Adipocyte (in vitro differentiated cells): ENCODE results near the gene LRBA.
A peak's percentile ranks its signal among the peaks of the same experiment; 100 is the strongest.

Source experiments
- DNase-seq: peaks from one replicate; pipeline ENCODE4 v3.0.0-alpha.2; 2015; ENCODE audit warnings: low read depth
- H3K27me3 ChIP-seq: replicated peaks from 2 replicates; pipeline ENCODE4 v1.7.0; 2013; ENCODE audit warnings: mild to moderate bottlenecking, low read length, moderate library complexity; ENCODE audit not compliant: control insufficient read depth, insufficient read depth
- H3K36me3 ChIP-seq: 2 replicates; pipeline ENCODE4 v1.7.0; 2013; ENCODE audit warnings: low read length, mild to moderate bottlenecking, moderate library complexity; ENCODE audit not compliant: control insufficient read depth, insufficient read depth, severe bottlenecking
- H3K4me1 ChIP-seq: 2 replicates; pipeline ENCODE4 v1.7.0; 2013; ENCODE audit warnings: mild to moderate bottlenecking, low read length, moderate library complexity; ENCODE audit not compliant: control insufficient read depth, insufficient read depth
- H3K4me3 ChIP-seq: 2 replicates; pipeline ENCODE4 v1.7.0; 2013; ENCODE audit warnings: mild to moderate bottlenecking, low read length, moderate library complexity
- H3K9ac ChIP-seq: 2 replicates; pipeline ENCODE4 v1.7.0; 2013; ENCODE audit warnings: mild to moderate bottlenecking, low read length, moderate library complexity
- H3K9me3 ChIP-seq: 2 replicates; pipeline ENCODE4 v1.7.0; 2013; ENCODE audit warnings: mild to moderate bottlenecking, low read length, moderate library complexity; ENCODE audit not compliant: control insufficient read depth

LRBA gene

DNA sequence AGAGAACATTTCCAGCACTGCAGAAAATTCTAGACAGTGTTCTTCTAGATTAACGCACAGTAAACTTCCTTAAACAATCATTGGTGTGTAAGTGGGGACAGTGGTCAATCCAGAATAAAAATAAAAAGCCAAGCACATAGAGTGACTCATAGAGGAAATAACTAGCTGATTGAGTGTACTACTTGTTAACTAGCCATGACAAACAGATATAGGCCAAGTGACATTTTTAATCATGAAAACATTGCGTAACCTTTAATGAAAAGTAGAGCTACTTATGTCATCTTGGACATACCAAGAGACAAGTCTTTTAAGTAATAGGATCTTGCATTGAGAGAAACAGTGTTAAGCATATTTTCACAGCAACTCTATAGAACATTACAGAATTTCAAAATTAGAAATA, 667.0 kb downstream of the LRBA start:
- H3K9me3 ChIP-seq = no peaks in the 10 kb centered on the region
- no peaks in the 10 kb centered on the region for H3K36me3 ChIP-seq
- no peaks in the 10 kb centered on the region for H3K27me3 ChIP-seq
- peak; percentile 32 for DNase-seq
- H3K4me1 ChIP-seq = peaks cover 13% of the 10 kb centered on the region
- no peak overlapping the region for H3K9ac ChIP-seq
- H3K4me3 ChIP-seq = no peak overlapping the region

DNA sequence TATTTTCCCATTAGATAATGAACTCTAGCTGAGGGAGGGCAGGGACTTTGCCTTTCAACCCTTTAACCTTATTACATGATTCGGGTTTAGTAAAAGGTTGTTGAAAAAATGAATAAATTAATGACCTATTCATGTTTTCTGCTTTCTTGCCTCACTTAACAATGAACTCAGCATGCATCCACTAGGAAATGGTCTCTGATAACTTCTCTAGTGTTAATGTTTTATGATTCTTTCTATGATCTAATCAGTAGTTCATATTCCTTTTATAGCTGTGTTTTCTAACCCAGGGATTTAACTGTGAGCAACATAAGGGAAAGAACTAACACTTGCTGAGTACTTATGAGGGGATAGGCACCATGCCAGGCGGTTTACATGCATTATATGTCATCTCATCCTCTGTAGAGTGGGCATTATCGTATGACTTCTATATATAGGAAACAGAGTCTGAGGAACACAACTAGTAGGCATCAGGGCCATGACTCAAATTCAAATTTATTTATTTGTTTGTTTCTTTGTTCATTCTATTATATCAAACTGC, 669.8 kb downstream of the LRBA start:
- H3K4me1 ChIP-seq = peaks cover 16% of the 10 kb centered on the region
- no peak overlapping the region for H3K9ac ChIP-seq
- H3K27me3 ChIP-seq = no peaks in the 10 kb centered on the region
- H3K9me3 ChIP-seq = no peaks in the 10 kb centered on the region
- no peak overlapping the region for H3K4me3 ChIP-seq
- no peak for DNase-seq
- H3K36me3 ChIP-seq = no peaks in the 10 kb centered on the region

DNA sequence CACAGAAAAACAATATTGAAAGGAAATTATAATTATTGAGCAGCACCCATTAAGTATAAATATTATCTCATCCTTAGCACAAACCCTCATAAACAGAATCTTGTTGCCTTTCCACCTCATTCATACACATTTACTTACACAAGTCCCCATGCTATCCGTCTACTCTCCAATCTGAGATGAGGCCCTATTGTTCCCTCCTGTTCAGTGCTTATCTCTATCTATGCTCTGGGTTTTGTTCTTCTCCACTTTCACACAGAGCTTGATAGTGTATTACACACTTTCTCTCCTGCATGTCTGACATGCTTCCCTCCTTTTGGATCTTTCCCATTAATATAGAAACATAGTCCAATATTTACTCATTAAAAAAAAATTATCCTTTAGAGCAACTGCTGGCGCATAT, 671.3 kb downstream of the LRBA start:
- Histone ChIP-seq H3K36me3 (no peaks in the 10 kb centered on the region), H3K4me1 (peaks cover 16% of the 10 kb centered on the region), H3K27me3 (no peaks in the 10 kb centered on the region), H3K4me3 (no peak overlapping the region), H3K9me3 (no peaks in the 10 kb centered on the region), H3K9ac (no peak overlapping the region)
- DNase-seq = no peak

DNA sequence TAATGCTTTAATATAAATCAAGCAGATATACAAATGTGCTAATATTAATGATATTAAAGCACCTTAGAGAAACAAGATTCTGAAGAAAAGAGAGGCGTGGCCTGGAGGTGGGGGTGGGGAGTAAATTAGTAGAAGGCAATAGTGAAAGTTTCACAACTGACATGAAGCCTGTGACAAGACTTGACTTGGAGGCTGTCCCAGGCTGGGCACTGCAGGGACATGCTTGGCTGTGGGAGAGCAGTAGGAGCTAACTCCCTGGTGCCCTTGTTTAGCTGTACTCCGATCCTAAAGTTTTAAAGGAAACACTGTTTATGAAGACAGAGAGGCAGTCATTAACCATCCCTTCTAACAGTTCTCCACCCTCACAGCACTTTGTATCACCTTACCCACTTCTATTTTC, 672.1 kb downstream of the LRBA start:
- Histone ChIP-seq H3K27me3 (no peaks in the 10 kb centered on the region), H3K36me3 (no peaks in the 10 kb centered on the region), H3K9me3 (no peaks in the 10 kb centered on the region), H3K4me1 (peaks cover 11% of the 10 kb centered on the region), H3K9ac (no peak overlapping the region), H3K4me3 (no peak overlapping the region)
- DNase-seq = no peak

DNA sequence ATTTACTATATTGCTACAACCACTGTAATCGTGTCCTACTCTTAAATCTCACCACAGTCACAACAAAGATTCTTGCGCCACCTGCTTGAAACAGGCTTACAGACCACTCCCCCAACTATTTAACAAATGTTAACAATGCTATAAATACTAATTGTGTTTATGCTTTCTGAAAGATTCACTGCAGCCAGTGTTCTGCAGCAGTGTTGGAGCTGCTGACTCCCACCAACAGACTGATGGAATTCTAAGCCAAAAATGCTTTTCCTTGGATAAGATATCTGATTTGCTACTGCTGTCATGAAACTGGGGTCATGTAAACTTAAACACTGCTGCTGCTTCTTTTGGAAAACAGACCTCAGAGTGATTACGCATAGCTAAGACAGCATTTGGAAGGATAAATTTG, 677.4 kb downstream of the LRBA start:
- no peaks in the 10 kb centered on the region for H3K9me3 ChIP-seq
- H3K9ac ChIP-seq = no peak overlapping the region
- no peaks in the 10 kb centered on the region for H3K36me3 ChIP-seq
- DNase-seq = peak; percentile 27
- no peak overlapping the region for H3K4me3 ChIP-seq
- no peaks in the 10 kb centered on the region for H3K27me3 ChIP-seq
- H3K4me1 ChIP-seq = peaks cover 4% of the 10 kb centered on the region

DNA sequence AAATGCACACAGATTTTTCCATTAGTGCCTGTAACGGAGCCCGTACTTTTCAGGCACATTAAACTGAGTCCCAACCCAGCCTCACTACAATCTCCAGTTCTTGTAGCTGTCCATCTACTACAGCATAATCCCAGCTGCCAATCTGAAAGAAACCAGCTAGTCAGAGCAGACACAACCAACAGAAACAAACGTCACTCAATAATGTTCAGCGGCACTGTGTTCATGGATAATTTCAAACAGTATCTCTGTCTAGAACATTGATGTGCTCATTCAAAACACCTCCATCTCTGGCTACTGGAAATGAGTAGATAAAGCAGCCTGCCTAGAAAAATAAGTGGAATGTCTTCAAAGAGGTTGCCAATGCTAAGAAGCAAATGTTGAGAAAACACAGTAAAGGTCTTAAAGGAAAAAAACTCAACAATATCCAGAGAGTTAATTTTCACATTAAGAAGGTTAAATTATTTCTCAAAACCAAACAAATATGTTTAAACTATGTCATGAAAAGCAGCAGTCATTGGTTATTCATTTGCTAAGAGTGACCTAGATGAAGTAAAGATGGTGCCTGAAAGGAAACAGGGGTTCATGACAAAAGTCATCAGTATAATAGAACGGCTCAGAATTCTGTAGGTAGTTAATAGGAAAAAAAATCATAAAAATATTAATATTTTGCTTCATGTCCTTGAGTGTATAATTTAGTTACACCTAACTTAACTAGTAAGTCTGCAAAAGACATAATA, 678.2 kb downstream of the LRBA start:
- Histone ChIP-seq H3K9ac (no peak overlapping the region), H3K27me3 (no peaks in the 10 kb centered on the region), H3K4me3 (no peak overlapping the region), H3K36me3 (no peaks in the 10 kb centered on the region), H3K4me1 (peaks cover 4% of the 10 kb centered on the region), H3K9me3 (no peaks in the 10 kb centered on the region)
- no peak for DNase-seq

DNA sequence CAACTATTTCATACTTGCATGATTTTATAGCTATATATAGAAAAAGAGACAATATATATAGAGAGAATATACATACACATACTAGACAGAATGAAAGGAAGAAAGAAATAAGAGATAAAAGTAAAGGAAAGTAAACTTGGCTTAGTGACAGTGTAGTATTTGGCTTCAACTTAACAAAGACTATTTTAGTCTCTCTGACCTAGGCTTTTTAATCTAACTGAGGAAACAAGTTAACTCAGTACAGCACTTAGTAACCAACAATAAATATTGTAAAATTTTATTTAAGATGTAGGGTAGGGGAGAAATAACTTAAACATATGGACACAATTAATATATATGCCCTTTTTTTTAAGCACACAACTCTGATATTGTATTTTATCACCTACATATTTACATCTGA, 682.1 kb downstream of the LRBA start:
- no peak for DNase-seq
- H3K36me3 ChIP-seq = no peaks in the 10 kb centered on the region
- no peaks in the 10 kb centered on the region for H3K27me3 ChIP-seq

DNA sequence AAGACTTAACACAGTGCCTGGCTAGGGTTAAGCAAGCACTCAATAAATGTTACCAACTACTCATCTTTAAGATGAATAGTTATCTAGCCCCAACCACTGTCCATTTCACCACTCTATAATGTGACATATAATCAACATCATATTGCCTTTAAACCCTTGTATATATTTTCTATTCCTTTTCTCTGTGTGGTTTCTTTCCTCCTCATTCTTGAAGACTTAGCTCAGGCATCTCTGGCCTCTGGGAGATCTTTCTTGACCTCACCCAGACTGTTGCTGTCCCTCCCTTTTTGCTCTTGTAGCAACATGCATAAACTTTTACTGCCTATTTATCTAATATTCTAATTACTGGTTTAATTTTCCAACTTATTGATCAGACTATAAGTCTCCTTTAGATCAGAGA, 683.0 kb downstream of the LRBA start:
- Histone ChIP-seq H3K9ac (no peak overlapping the region), H3K27me3 (no peaks in the 10 kb centered on the region), H3K4me1 (no peaks in the 10 kb centered on the region), H3K4me3 (no peak overlapping the region), H3K9me3 (no peaks in the 10 kb centered on the region), H3K36me3 (no peaks in the 10 kb centered on the region)
- DNase-seq = no peak

More for the DNA sequence above, 682.1 kb downstream of the LRBA start:
- H3K4me3 ChIP-seq = no peak overlapping the region
- H3K4me1 ChIP-seq = peaks cover 4% of the 10 kb centered on the region
- no peaks in the 10 kb centered on the region for H3K9me3 ChIP-seq
- no peak overlapping the region for H3K9ac ChIP-seq

DNA sequence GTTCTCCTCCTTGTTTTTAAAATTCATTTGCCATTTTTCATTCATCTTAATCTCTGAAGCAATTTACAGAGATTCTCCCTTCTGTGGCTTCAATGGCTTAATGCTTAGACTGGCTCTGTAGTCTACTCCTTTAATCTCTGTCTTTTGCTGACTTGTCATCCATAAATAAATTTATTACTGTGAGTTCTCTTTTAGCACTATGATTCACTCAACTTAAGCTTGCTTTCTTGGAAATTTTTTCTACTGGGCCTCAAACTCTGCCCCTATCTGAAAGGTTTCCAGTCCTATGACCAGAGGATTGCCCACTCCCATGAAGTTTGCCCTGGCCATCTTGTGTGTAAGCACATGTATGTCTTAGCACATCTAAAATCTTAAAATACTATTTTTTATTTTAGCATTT, 685.7 kb downstream of the LRBA start:
- DNase-seq = no peak
- Histone ChIP-seq H3K27me3 (no peaks in the 10 kb centered on the region), H3K9me3 (no peaks in the 10 kb centered on the region), H3K4me3 (no peak overlapping the region), H3K9ac (no peak overlapping the region), H3K36me3 (no peaks in the 10 kb centered on the region), H3K4me1 (no peaks in the 10 kb centered on the region)

DNA sequence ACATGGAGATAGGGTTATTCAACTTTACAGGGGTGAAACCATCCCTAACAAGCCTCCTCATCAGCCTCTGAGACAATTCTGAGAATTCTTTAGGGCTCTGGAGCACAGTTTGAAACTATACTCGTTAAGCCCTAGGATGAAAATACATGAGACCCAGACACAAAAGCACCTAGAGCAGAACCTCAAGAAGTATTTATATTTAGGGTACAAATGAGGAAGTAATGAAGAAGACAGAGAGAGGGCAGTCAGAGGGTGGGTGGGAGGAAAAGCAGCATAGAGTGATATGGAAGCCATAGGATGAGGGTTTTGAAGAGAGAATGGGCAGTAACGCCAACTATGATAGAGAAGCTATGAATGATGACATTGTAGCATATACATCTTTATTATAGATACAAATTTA, 686.6 kb downstream of the LRBA start:
- H3K36me3 ChIP-seq = no peaks in the 10 kb centered on the region
- no peaks in the 10 kb centered on the region for H3K9me3 ChIP-seq
- H3K4me3 ChIP-seq = no peak overlapping the region
- DNase-seq = no peak
- H3K27me3 ChIP-seq = no peaks in the 10 kb centered on the region
- no peak overlapping the region for H3K9ac ChIP-seq
- no peaks in the 10 kb centered on the region for H3K4me1 ChIP-seq

DNA sequence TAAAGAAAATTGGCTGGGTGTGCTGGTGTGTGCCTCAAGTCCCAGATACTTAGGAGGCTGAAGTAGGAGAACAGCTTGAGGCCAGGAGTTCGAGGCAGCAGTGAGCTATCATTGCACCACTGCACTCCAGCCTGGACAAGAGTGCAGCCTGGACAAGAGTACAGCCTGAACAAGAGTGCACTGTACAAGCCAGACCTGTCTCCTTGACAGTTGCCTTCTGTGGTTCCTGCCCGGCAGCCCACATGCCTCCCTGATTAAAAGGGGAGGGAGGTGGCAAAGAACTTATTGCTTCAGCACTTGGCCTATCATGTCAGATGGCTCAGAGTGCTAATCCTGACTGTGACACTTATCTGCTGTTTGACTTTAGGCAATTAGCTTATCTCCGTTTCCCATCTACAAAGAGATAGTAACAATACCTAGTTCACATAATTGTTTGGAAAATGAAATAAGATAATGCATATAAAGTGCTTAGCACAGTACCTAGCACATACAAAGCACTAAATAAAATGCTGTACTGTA, 687.8 kb downstream of the LRBA start:
- no peak overlapping the region for H3K4me3 ChIP-seq
- H3K27me3 ChIP-seq = no peaks in the 10 kb centered on the region
- H3K9me3 ChIP-seq = no peaks in the 10 kb centered on the region
- no peaks in the 10 kb centered on the region for H3K36me3 ChIP-seq
- no peak for DNase-seq
- H3K9ac ChIP-seq = no peak overlapping the region
- H3K4me1 ChIP-seq = no peaks in the 10 kb centered on the region

DNA sequence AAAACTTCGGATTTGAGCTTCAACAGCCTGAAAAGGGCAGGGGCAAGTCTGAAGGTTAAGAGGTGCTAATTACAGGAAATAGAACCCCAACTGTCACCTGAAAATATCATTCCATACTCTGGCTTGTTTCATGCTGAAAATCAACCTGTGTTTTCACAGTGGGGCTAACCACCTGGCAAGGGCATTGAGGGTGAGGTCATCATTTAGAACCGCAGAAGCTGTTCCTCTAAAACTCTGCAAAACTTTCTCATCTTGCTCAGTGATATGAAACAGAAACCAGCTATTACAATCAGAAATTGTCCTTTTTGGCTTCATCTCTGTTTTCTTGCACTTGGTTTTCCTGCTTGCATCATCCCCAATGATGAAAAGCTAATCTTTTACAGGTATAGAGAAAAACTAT, 689.2 kb downstream of the LRBA start:
- Histone ChIP-seq H3K4me3 (no peak overlapping the region), H3K9me3 (no peaks in the 10 kb centered on the region), H3K4me1 (no peaks in the 10 kb centered on the region), H3K27me3 (no peaks in the 10 kb centered on the region), H3K9ac (no peak overlapping the region), H3K36me3 (no peaks in the 10 kb centered on the region)
- no peak for DNase-seq
